Hepatocyte (in vitro differentiated cells): ENCODE data around the gene SLC45A3.

ENCODE experiments used
- CTCF ChIP-seq: fragments of 200-600 bp; sonication (generic); IDR thresholded peaks from 2 replicates; pipeline ENCODE4 v1.5.1; 2016; ENCODE audit warnings: antibody characterized with exemption, mild to moderate bottlenecking; ENCODE audit not compliant: poor library complexity
- EZH2 ChIP-seq: fragments of 200-600 bp; sonication (generic); IDR thresholded peaks from 2 replicates; pipeline ENCODE4 v1.6.1; 2016; ENCODE audit warnings: antibody characterized with exemption, mild to moderate bottlenecking, borderline replicate concordance
- EZH2phosphoT487 ChIP-seq: fragments of 200-600 bp; sonication (generic); IDR thresholded peaks from one replicate; pipeline ENCODE4 v1.6.1; 2018; ENCODE audit warnings: antibody characterized with exemption, mild to moderate bottlenecking, low read depth, moderate library complexity; ENCODE audit not compliant: unreplicated experiment, severe bottlenecking

DNA sequence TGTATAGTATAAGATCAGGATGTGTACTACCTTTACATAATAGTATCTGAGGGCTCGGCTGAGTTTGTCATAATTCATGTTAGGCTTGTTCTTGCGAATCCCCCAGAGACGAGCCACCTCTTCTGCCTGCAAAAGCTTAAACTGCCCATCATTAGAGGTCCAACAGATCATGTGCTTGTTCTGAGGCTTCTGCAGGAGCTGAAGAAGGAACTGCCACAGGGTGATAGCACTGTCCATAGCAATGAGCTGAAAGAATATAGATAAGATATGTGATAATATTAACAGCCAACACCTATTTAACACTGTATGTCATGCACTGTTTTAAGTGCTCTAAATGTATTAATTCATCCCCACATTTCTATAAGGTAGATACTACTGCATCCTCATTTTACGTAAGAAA is 56.7 kb downstream of the SLC45A3 start:
- TF ChIP-seq CTCF: no peak
- TF ChIP-seq EZH2phosphoT487: no peak
- TF ChIP-seq EZH2: no peak
